IMR-90 (cell line): ENCODE measurements around the gene HMCN1. TPM values are rescaled to one million over a fixed set of nuclear protein-coding genes. Genes with fewer than 3 reads are reported as not detected.

ENCODE experiments used
- ATAC-seq: fragments of 200-7000 bp; cut with Tn5 transposase; 2 replicates; pipeline ENCODE4 v1.9.1; 2020; ENCODE audit warnings: low read depth, mild to moderate bottlenecking, moderate library complexity
- BruUV-seq: library from RNA; stranded (reverse); fragments of 400-500 nt; replicated peaks from 2 replicates; lab custom pipeline; 2021; lab: Mats Ljungman, UMichigan
- CTCF ChIA-PET: fragments of 300-600 bp; formaldehyde crosslinking; extraction: SDS; loops from one replicate; lab custom pipeline; 2021; ENCODE audit warnings: antibody characterized with exemption; lab: Yijun Ruan, JAX
- POLR2A ChIA-PET: fragments of 300-600 bp; sonication (Branson Sonifier 250); formaldehyde crosslinking; loops from one replicate; lab custom pipeline; 2022; ENCODE audit warnings: antibody characterized with exemption; ENCODE audit not compliant: unreplicated experiment; lab: Charles Lee
- DNase-seq: peaks from one replicate; pipeline ENCODE4 v3.0.0; 2013
- H2AFZ ChIP-seq: replicated peaks from 2 replicates; pipeline ENCODE3; 2013; ENCODE audit warnings: low read length, mild to moderate bottlenecking; ENCODE audit not compliant: poor library complexity
- H2AK5ac ChIP-seq: 2 replicates; pipeline ENCODE4 v1.6.1; 2013; ENCODE audit warnings: low read depth, low read length, inconsistent platforms
- H2AK9ac ChIP-seq: replicated peaks from 2 replicates; pipeline ENCODE3; 2013; ENCODE audit warnings: mild to moderate bottlenecking, low read depth, low read length, moderate library complexity; ENCODE audit not compliant: poor library complexity
- H2BK120ac ChIP-seq: 2 replicates; pipeline ENCODE4 v1.6.1; 2013; ENCODE audit warnings: low read depth, low read length, inconsistent platforms
- H2BK15ac ChIP-seq: 3 replicates; pipeline ENCODE4 v1.6.1; 2013; ENCODE audit warnings: low read depth, low read length, inconsistent platforms
- H2BK20ac ChIP-seq: 2 replicates; pipeline ENCODE4 v1.6.1; 2013; ENCODE audit warnings: low read depth, mild to moderate bottlenecking, inconsistent platforms, low read length, moderate library complexity
- H2BK5ac ChIP-seq: 2 replicates; pipeline ENCODE4 v1.6.1; 2013; ENCODE audit warnings: mild to moderate bottlenecking, low read depth, low read length, inconsistent platforms; ENCODE audit not compliant: poor library complexity, severe bottlenecking
- H3K14ac ChIP-seq: replicated peaks from 2 replicates; pipeline ENCODE4 v1.6.1; 2013; ENCODE audit warnings: low read depth, low read length, inconsistent platforms
- H3K18ac ChIP-seq: 2 replicates; pipeline ENCODE4 v1.6.1; 2013; ENCODE audit warnings: low read depth, low read length, control low read depth
- H3K23ac ChIP-seq: 2 replicates; pipeline ENCODE4 v1.6.1; 2013; ENCODE audit warnings: low read depth, low read length, inconsistent platforms
- H3K27ac ChIP-seq: 2 replicates; pipeline ENCODE4 v1.5.1; 2013; ENCODE audit warnings: mild to moderate bottlenecking, control low read depth, low read length; ENCODE audit not compliant: insufficient read depth
- H3K27me3 ChIP-seq: 2 replicates; pipeline ENCODE4 v1.6.1; 2013; ENCODE audit warnings: low read length; ENCODE audit not compliant: control insufficient read depth, insufficient read depth
- H3K36me3 ChIP-seq: 2 replicates; pipeline ENCODE4 v1.6.1; 2013; ENCODE audit warnings: low read length, mixed read lengths; ENCODE audit not compliant: control insufficient read depth, insufficient read depth
- H3K4ac ChIP-seq: 2 replicates; pipeline ENCODE4 v1.6.1; 2013; ENCODE audit warnings: low read depth, low read length, inconsistent platforms
- H3K4me1 ChIP-seq: 2 replicates; pipeline ENCODE4 v1.6.1; 2013; ENCODE audit warnings: low read length, mixed read lengths; ENCODE audit not compliant: control insufficient read depth, insufficient read depth
- H3K4me2 ChIP-seq: 2 replicates; pipeline ENCODE4 v1.6.1; 2013; ENCODE audit warnings: low read depth, mild to moderate bottlenecking, control low read depth, low read length, moderate library complexity
- H3K4me3 ChIP-seq: 2 replicates; pipeline ENCODE4 v1.5.1; 2013; ENCODE audit warnings: low read depth, mild to moderate bottlenecking, control low read depth, low read length, moderate library complexity; ENCODE audit not compliant: insufficient read depth
- H3K56ac ChIP-seq: 2 replicates; pipeline ENCODE4 v1.6.1; 2013; ENCODE audit warnings: low read length, inconsistent platforms; ENCODE audit not compliant: insufficient read depth; ENCODE audit errors: extremely low read depth
- H3K79me1 ChIP-seq, 2 experiments: 2 replicates each; pipeline ENCODE4 v1.6.1; 2013; ENCODE audit warnings: low read length in 2 of 2, inconsistent platforms in 1 of 2, low read depth in 1 of 2
- H3K9ac ChIP-seq: 2 replicates; pipeline ENCODE4 v1.6.1; 2013; ENCODE audit warnings: low read depth, low read length, control low read depth
- H3K9me1 ChIP-seq: 2 replicates; pipeline ENCODE4 v1.6.1; 2013; ENCODE audit warnings: low read length, inconsistent platforms; ENCODE audit not compliant: insufficient read depth
- H3K9me3 ChIP-seq: 2 replicates; pipeline ENCODE4 v1.6.1; 2013; ENCODE audit warnings: low read length; ENCODE audit not compliant: control insufficient read depth, insufficient read depth
- H4K20me1 ChIP-seq: 2 replicates; pipeline ENCODE4 v1.6.1; 2013; ENCODE audit warnings: low read length, inconsistent platforms; ENCODE audit not compliant: insufficient read depth
- H4K5ac ChIP-seq: 2 replicates; pipeline ENCODE4 v1.6.1; 2013; ENCODE audit warnings: mild to moderate bottlenecking, low read depth, low read length, control low read depth
- H4K8ac ChIP-seq, 2 experiments: 2 replicates each; pipeline ENCODE4 v1.6.1; 2013; ENCODE audit warnings: low read depth in 2 of 2, low read length in 2 of 2, control low read depth in 1 of 2, inconsistent platforms in 1 of 2
- H4K91ac ChIP-seq: 2 replicates; pipeline ENCODE4 v1.6.1; 2013; ENCODE audit warnings: low read depth, low read length, inconsistent platforms; ENCODE audit not compliant: insufficient read depth
- NFE2L2 ChIP-seq: fragments of 150-350 bp; IDR thresholded peaks from 2 replicates; pipeline ENCODE4 v1.6.1; 2016; ENCODE audit warnings: low read depth, mild to moderate bottlenecking, low read length
- RFX5 ChIP-seq: IDR thresholded peaks from 2 replicates; pipeline ENCODE4 v1.8.0; 2012; ENCODE audit warnings: low read depth, mild to moderate bottlenecking, low read length, moderate library complexity
- dilution Hi-C: fragments of 300-500 bp; cut with HindIII; formaldehyde crosslinking; loops from one replicate; pipeline ENCODE4 v1.14.3; 2018; ENCODE audit warnings: low sequenced_read_pairs; ENCODE audit not compliant: unreplicated experiment
- in situ Hi-C: fragments of 300-500 bp; cut with MboI; formaldehyde crosslinking; loops from 3 replicates; pipeline ENCODE4 v1.14.3; 2019; ENCODE audit warnings: low sequenced_read_pairs, inconsistent platforms, mixed read lengths
- intact Hi-C: fragments of 100-400 bp; cut with micrococcal nuclease; formaldehyde crosslinking; loops from 2 replicates; pipeline ENCODE4 v1.10.0; 2022
- polyA plus RNA-seq, 3 experiments: library from polyadenylated mRNA; depleted of rRNA; stranded (reverse); fragments of >200 nt; gene quantifications; 2 replicates each; pipeline ENCODE4 v1.2.3, GENCODE V29; 2012; ENCODE audit warnings: low replicate concordance in 1 of 3
- total RNA-seq: library from RNA; depleted of rRNA; stranded (reverse); fragments of >200 nt; gene quantifications from 2 replicates; pipeline ENCODE4 v1.2.3, GENCODE V29; 2012

Gene HMCN1
- total and polyA plus RNA-seq, 2 of the 4 experiments (the other 2 are of a cell fraction), result 6.1 to 11.7 TPM

DNA sequence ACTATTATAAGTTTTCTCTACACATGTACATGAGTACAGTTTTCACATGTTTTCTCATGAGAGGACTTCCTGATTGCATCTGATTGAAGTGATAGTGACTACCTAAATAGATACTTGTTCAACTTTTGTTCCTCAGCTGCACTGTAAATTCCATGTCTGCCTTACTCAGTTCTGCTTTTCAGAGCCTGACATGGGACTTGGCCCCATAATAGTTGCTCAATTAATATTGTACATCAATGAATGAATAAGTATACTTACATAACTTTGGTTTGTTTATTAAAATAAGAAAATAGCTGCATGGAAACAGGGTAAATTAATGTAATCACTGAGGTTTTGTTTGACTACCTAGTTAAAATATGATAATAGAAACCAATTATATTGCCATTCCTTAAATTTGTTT is 78.7 kb downstream of the HMCN1 start:
- CTCF ChIA-PET, result interaction anchor here (0.8 to 1.1 kb wide), 4 partner anchors 11 to 402 kb away, joined by 3 read pairs; no protein-coding TSS in a partner anchor
- TF ChIP-seq NFE2L2 (no peak), RFX5 (no peak)
- dilution Hi-C loops, result no loop called here

More for the DNA sequence above, 78.7 kb downstream of the HMCN1 start:
- Histone ChIP-seq H4K20me1 (no peaks in the 10 kb centered on the region), H2BK5ac (no peak overlapping the region), H2BK15ac (no peak overlapping the region), H3K4ac (no peak overlapping the region), H3K4me1 (no peaks in the 10 kb centered on the region), H3K9me3 (no peaks in the 10 kb centered on the region), H3K14ac (no peak overlapping the region), H2AK5ac (no peak overlapping the region), H4K5ac (no peak overlapping the region), H2BK20ac (no peak overlapping the region), H4K8ac (no peak overlapping the region), H2AK9ac (no peak overlapping the region), H3K56ac (no peak overlapping the region), H3K9ac (no peak overlapping the region), H3K9me1 (peaks cover 3% of the 10 kb centered on the region; the same call in 1 of the 2 replicates), H3K79me1 (no peaks in the 10 kb centered on the region), H2BK120ac (no peak overlapping the region), H3K4me2 (no peak overlapping the region), H2AFZ (no peak overlapping the region), H3K4me3 (no peak overlapping the region), H3K23ac (no peak overlapping the region), H3K27me3 (no peaks in the 10 kb centered on the region), H3K36me3 (no peaks in the 10 kb centered on the region), H3K18ac (no peak overlapping the region), H4K91ac (no peak overlapping the region), H3K27ac (no peak overlapping the region)
- intact Hi-C loops, result loop anchor here (1.0 to 10.0 kb wide), 4 partner anchors 92 to 399 kb away; no protein-coding TSS in a partner anchor
- in situ Hi-C loops, result loop anchor here (5.0 kb wide), 1 partner anchor 399 kb away; no protein-coding TSS in a partner anchor
- ATAC-seq (no peak), DNase-seq (no peak)
- POLR2A ChIA-PET, result no interaction called here
- no TSS peak for BruUV-seq
